ENCODE measurements around the gene PFN4.

Gene PFN4

GRCh38 chr2:24162494-24162893 lies 39.4 kb upstream of the PFN4 start:
- H3K9me3 ChIP-seq, result no peaks in the 10 kb centered on the region
- H3K36me3 ChIP-seq, result peaks cover 3% of the 10 kb centered on the region
- H3K27me3 ChIP-seq, result no peaks in the 10 kb centered on the region

GRCh38 chr2:24160761-24161160 lies 37.6 kb upstream of the PFN4 start:
- Histone ChIP-seq H3K27me3 (no peaks in the 10 kb centered on the region), H3K36me3 (peaks cover 3% of the 10 kb centered on the region), H3K27ac (no peak overlapping the region), H3K4me3 (ENCODE audit: low read depth in 1 of 2, low read length in 1 of 2) (no peak overlapping the region), H3K4me1 (ENCODE audit: control insufficient read depth in 1 of 2, insufficient read depth in 1 of 2, low read depth in 1 of 2, low read length in 1 of 2) (no peaks in the 10 kb centered on the region), H3K9me3 (no peaks in the 10 kb centered on the region)
- TF ChIP-seq CTCF (IDR thresholded peaks at IDR 0.05), result no peak

More at GRCh38 chr2:24162494-24162893, 39.4 kb upstream of the PFN4 start:
- Histone ChIP-seq H3K4me3 (ENCODE audit: low read depth in 1 of 2, low read length in 1 of 2) (no peak overlapping the region), H3K4me1 (ENCODE audit: control insufficient read depth in 1 of 2, insufficient read depth in 1 of 2, low read depth in 1 of 2, low read length in 1 of 2) (no peaks in the 10 kb centered on the region), H3K27ac (no peak overlapping the region)
- no peak for TF ChIP-seq CTCF (IDR thresholded peaks at IDR 0.05)

- Histone ChIP-seq H3K27me3 (no peaks in the 10 kb centered on the region), H3K4me1 (ENCODE audit: control insufficient read depth in 1 of 2, insufficient read depth in 1 of 2, low read depth in 1 of 2, low read length in 1 of 2) (no peaks in the 10 kb centered on the region)
Observed at GRCh38 chr2:24159708-24160107, 36.6 kb upstream of the PFN4 start.

GRCh38 chr2:24158131-24158530 lies 35.0 kb upstream of the PFN4 start:
- Histone ChIP-seq H3K4me3 (ENCODE audit: low read depth in 1 of 2, low read length in 1 of 2) (no peak overlapping the region), H3K36me3 (peaks cover 3% of the 10 kb centered on the region), H3K4me1 (ENCODE audit: control insufficient read depth in 1 of 2, insufficient read depth in 1 of 2, low read depth in 1 of 2, low read length in 1 of 2) (no peaks in the 10 kb centered on the region), H3K27ac (no peak overlapping the region), H3K9me3 (no peaks in the 10 kb centered on the region), H3K27me3 (no peaks in the 10 kb centered on the region)
- no peak for TF ChIP-seq CTCF (IDR thresholded peaks at IDR 0.05)

More at GRCh38 chr2:24159708-24160107, 36.6 kb upstream of the PFN4 start:
- no peak overlapping the region for H3K4me3 ChIP-seq (ENCODE audit: low read depth in 1 of 2, low read length in 1 of 2)
- peaks cover 3% of the 10 kb centered on the region for H3K36me3 ChIP-seq
- no peak overlapping the region for H3K27ac ChIP-seq
- no peaks in the 10 kb centered on the region for H3K9me3 ChIP-seq
- no peak for TF ChIP-seq CTCF (IDR thresholded peaks at IDR 0.05)

GRCh38 chr2:24153478-24153877 lies 30.3 kb upstream of the PFN4 start:
- Histone ChIP-seq H3K27ac (no peak overlapping the region), H3K36me3 (peaks cover 6% of the 10 kb centered on the region), H3K27me3 (no peaks in the 10 kb centered on the region), H3K4me3 (ENCODE audit: low read depth in 1 of 2, low read length in 1 of 2) (no peak overlapping the region), H3K4me1 (ENCODE audit: control insufficient read depth in 1 of 2, insufficient read depth in 1 of 2, low read depth in 1 of 2, low read length in 1 of 2) (no peaks in the 10 kb centered on the region), H3K9me3 (no peaks in the 10 kb centered on the region)
- no peak for TF ChIP-seq CTCF (IDR thresholded peaks at IDR 0.05)
